Midbrain (tissue), 1 donor: ENCODE data around the gene FKBP2.

Source experiments
- DNase-seq: peaks from one replicate; lab custom pipeline; 2025; lab: John Stamatoyannopoulos, UW

The FKBP2 gene

GRCh38 chr11:64285885-64286800 is 45.2 kb downstream of the FKBP2 start:
- no peak for DNase-seq

- no peak for DNase-seq
Measured at GRCh38 chr11:64286801-64287159, 45.9 kb downstream of the FKBP2 start.

- no peak for DNase-seq
Measured at GRCh38 chr11:64287676-64288352, 46.9 kb downstream of the FKBP2 start.

GRCh38 chr11:64288353-64288750 is 47.5 kb downstream of the FKBP2 start:
- no peak for DNase-seq

GRCh38 chr11:64289002-64289564 is 48.2 kb downstream of the FKBP2 start:
- no peak for DNase-seq

GRCh38 chr11:64290352-64291261 is 49.7 kb downstream of the FKBP2 start:
- no peak for DNase-seq

GRCh38 chr11:64291262-64291751 is 50.4 kb downstream of the FKBP2 start, which contains the start of gene KCNK4:
TSS of gene KCNK4 (plus strand) at chr11:64291302. CDS start at chr11:64293019, 1,717 bp downstream.
- DNase-seq, result no peak

- DNase-seq, result no peak
Measured at GRCh38 chr11:64291752-64292459, 51.0 kb downstream of the FKBP2 start.

- no peak for DNase-seq
Measured at GRCh38 chr11:64292460-64293254, 51.8 kb downstream of the FKBP2 start.
